Measurements from ENCODE around the gene IGF1R. TPM values are rescaled to one million over a fixed set of nuclear protein-coding genes. Genes with fewer than 3 reads are reported as not detected.

Gene IGF1R
- total RNA-seq, 2 donors from 2014 or later = 115 to 119 TPM

DNA sequence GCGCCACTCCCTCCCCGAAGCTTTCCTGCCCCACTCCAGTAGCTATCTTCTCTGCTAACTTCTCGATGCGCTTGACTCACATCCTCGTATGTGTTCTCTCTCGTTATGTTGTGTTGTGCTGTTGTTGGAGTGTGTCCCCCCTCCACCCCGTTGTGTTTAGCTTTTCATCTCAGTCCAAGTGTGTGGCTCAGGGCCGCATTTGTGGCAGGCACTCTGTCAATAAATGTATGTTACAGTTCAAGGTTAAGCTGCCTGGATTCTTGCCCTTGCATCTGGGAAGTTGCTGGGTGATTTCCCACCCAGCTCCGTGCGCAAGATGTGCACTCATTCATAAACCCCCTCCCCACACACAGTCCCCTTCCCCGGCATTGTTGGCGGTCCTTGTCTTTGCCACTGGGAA is 287.4 kb downstream of the IGF1R start:
- TF ChIP-seq, protein P1, sequence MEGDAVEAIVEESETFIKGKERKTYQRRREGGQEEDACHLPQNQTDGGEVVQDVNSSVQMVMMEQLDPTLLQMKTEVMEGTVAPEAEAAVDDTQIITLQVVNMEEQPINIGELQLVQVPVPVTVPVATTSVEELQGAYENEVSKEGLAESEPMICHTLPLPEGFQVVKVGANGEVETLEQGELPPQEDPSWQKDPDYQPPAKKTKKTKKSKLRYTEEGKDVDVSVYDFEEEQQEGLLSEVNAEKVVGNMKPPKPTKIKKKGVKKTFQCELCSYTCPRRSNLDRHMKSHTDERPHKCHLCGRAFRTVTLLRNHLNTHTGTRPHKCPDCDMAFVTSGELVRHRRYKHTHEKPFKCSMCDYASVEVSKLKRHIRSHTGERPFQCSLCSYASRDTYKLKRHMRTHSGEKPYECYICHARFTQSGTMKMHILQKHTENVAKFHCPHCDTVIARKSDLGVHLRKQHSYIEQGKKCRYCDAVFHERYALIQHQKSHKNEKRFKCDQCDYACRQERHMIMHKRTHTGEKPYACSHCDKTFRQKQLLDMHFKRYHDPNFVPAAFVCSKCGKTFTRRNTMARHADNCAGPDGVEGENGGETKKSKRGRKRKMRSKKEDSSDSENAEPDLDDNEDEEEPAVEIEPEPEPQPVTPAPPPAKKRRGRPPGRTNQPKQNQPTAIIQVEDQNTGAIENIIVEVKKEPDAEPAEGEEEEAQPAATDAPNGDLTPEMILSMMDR (conservative IDR thresholded peaks at IDR 0.05) = no peak
- Mint-ChIP-seq H3K9me3 (no peaks in the 10 kb centered on the region), H3K36me3 (ENCODE audit: low read depth) (peaks cover 85% of the 10 kb centered on the region), H3K27me3 (ENCODE audit: insufficient read depth) (no peaks in the 10 kb centered on the region), H3K27ac (no peak overlapping the region), H3K4me3 (no peak overlapping the region), H3K4me1 (peaks cover 9% of the 10 kb centered on the region)
- WGBS, 2 experiments (ENCODE audit: insufficient coverage in 1 of 2, insufficient read length in 1 of 2) = 80 to 94% methylated on average over 2 to 12 of the region's 12 CpGs
- Histone ChIP-seq H3K9me3 (ENCODE audit: control insufficient read depth, low read length) (no peaks in the 10 kb centered on the region), H3K27ac (ENCODE audit: low read depth, low read length) (no peak overlapping the region), H3K27me3 (ENCODE audit: control insufficient read depth, insufficient read depth, low read length, poor library complexity, severe bottlenecking) (no peaks in the 10 kb centered on the region), H3K4me1 (ENCODE audit: control insufficient read depth, insufficient read depth, low read length) (peaks cover 7% of the 10 kb centered on the region), H3K36me3 (ENCODE audit: control insufficient read depth, insufficient read depth, low read length) (peaks cover 90% of the 10 kb centered on the region), H3K9ac (ENCODE audit: extremely low read depth, low read length, poor library complexity, severe bottlenecking) (no peak overlapping the region), H3K4me3 (ENCODE audit: low read length) (no peak overlapping the region)
- DNase-seq = no peak

DNA sequence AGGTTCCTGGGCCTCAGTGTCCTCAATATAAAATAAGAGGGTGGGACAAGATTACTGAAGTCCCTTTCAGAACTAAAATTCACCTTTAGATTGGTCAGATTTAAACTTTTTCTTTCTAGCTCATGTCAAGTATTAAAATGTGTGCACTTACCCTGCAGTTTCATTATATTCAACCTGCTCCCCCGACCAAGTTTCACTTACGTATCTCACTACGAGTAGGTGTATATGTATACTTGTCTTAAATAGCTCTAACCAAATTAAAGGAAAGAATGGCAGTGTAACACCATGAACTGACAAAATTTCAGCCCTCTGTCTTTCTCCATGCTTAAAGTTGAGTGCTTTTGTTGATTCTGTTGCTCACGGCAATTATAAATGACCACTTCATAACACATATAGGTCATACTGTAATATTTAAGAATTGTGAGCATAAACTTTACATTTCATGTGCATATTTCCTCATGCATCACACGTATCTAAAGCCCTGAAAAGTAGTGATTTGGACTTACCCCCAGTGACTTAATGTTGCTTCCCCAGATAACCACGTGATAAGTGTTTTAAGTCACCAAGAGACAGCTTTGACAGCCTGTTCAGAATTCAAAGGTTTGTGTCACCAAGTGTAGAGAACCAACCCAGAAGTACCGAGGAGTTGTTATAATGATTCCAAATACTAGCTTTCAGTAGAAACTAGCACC is 289.2 kb downstream of the IGF1R start:
- Mint-ChIP-seq H3K27me3 (ENCODE audit: insufficient read depth) (no peaks in the 10 kb centered on the region), H3K4me1 (no peaks in the 10 kb centered on the region), H3K4me3 (no peak overlapping the region), H3K27ac (no peak overlapping the region), H3K9me3 (no peaks in the 10 kb centered on the region), H3K36me3 (ENCODE audit: low read depth) (peaks cover 91% of the 10 kb centered on the region)
- H3K4me3 ChIP-seq (ENCODE audit: low read length) = no peak overlapping the region
- no peaks in the 10 kb centered on the region for H3K27me3 ChIP-seq (ENCODE audit: control insufficient read depth, insufficient read depth, low read length, poor library complexity, severe bottlenecking)
- H3K9ac ChIP-seq (ENCODE audit: extremely low read depth, low read length, poor library complexity, severe bottlenecking) = no peak overlapping the region
- no peaks in the 10 kb centered on the region for H3K9me3 ChIP-seq (ENCODE audit: control insufficient read depth, low read length)
- DNase-seq = no peak
- TF ChIP-seq, protein P1 (conservative IDR thresholded peaks at IDR 0.05) = no peak
- H3K36me3 ChIP-seq (ENCODE audit: control insufficient read depth, insufficient read depth, low read length) = peaks cover 97% of the 10 kb centered on the region
- H3K27ac ChIP-seq (ENCODE audit: low read depth, low read length) = no peak overlapping the region
- H3K4me1 ChIP-seq (ENCODE audit: control insufficient read depth, insufficient read depth, low read length) = no peaks in the 10 kb centered on the region
- WGBS, 2 experiments (ENCODE audit: insufficient coverage in 1 of 2, insufficient read length in 1 of 2) = 98 to 100% methylated on average over 5 of the region's 7 CpGs

DNA sequence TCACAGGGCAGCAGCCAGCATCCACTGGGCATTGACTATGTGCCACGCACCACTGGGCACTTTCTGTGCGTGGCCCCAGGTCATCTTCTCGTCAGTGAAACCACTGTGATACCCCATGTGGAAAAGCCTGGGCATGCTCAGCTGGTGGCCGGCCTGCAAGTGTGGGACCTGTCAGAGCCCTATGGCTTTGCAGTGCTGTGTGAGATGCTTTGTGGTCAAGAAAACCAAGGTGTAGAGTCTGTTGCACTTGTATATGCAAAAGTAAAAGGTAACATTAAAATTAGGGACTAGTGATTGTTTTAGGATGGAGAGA is 289.7 kb downstream of the IGF1R start:
- Mint-ChIP-seq H3K27me3 (ENCODE audit: insufficient read depth) (no peaks in the 10 kb centered on the region), H3K4me1 (no peaks in the 10 kb centered on the region), H3K9me3 (no peaks in the 10 kb centered on the region), H3K36me3 (ENCODE audit: low read depth) (peaks cover 92% of the 10 kb centered on the region), H3K27ac (no peak overlapping the region), H3K4me3 (no peak overlapping the region)
- Histone ChIP-seq H3K9me3 (ENCODE audit: control insufficient read depth, low read length) (no peaks in the 10 kb centered on the region), H3K4me3 (ENCODE audit: low read length) (no peak overlapping the region), H3K9ac (ENCODE audit: extremely low read depth, low read length, poor library complexity, severe bottlenecking) (no peak overlapping the region), H3K36me3 (ENCODE audit: control insufficient read depth, insufficient read depth, low read length) (peaks cover 96% of the 10 kb centered on the region), H3K27me3 (ENCODE audit: control insufficient read depth, insufficient read depth, low read length, poor library complexity, severe bottlenecking) (no peaks in the 10 kb centered on the region), H3K4me1 (ENCODE audit: control insufficient read depth, insufficient read depth, low read length) (no peaks in the 10 kb centered on the region), H3K27ac (ENCODE audit: low read depth, low read length) (no peak overlapping the region)
- WGBS, 2 experiments (ENCODE audit: insufficient coverage in 1 of 2, insufficient read length in 1 of 2) = 94 to 100% methylated on average over 2 to 4 of the region's 4 CpGs
- no peak for DNase-seq
- TF ChIP-seq, protein P1 (conservative IDR thresholded peaks at IDR 0.05) = no peak
